Mesenchymal stem cell (in vitro differentiated cells and primary cell): ENCODE measurements around the gene UBE2QL1.

ENCODE experiments used
- DNase-seq: peaks from one replicate; pipeline ENCODE4 v3.0.0-alpha.2; 2013
- H2AFZ ChIP-seq: one replicate; pipeline ENCODE4 v1.6.1; 2013; ENCODE audit warnings: low read depth, mild to moderate bottlenecking, control low read depth, inconsistent platforms, low read length, moderate library complexity
- H2AK5ac ChIP-seq: 2 replicates; pipeline ENCODE4 v1.6.1; 2013; ENCODE audit warnings: low read length, moderate library complexity, mild to moderate bottlenecking, inconsistent platforms; ENCODE audit not compliant: severe bottlenecking
- H2BK120ac ChIP-seq: one replicate; pipeline ENCODE4 v1.6.1; 2013; ENCODE audit warnings: low read depth, mild to moderate bottlenecking, inconsistent platforms, low read length, moderate library complexity
- H2BK12ac ChIP-seq, 2 experiments: one replicate each; pipeline ENCODE4 v1.6.1; 2013; ENCODE audit warnings: inconsistent platforms in 2 of 2, low read length in 2 of 2, mild to moderate bottlenecking in 2 of 2, moderate library complexity in 2 of 2, control low read depth in 1 of 2
- H2BK15ac ChIP-seq: one replicate; pipeline ENCODE4 v1.6.1; 2013; ENCODE audit warnings: mild to moderate bottlenecking, low read depth, inconsistent platforms; ENCODE audit not compliant: poor library complexity, severe bottlenecking
- H2BK5ac ChIP-seq: 2 replicates; pipeline ENCODE4 v1.6.1; 2013; ENCODE audit warnings: low read depth, mild to moderate bottlenecking, low read length, control low read depth, inconsistent platforms; ENCODE audit not compliant: poor library complexity, severe bottlenecking
- H3K14ac ChIP-seq, 2 experiments: one replicate each; pipeline ENCODE4 v1.6.1; 2013; ENCODE audit warnings: inconsistent platforms in 2 of 2, low read length in 2 of 2, control low read depth in 1 of 2, mild to moderate bottlenecking in 1 of 2, moderate library complexity in 1 of 2
- H3K18ac ChIP-seq, 2 experiments: one replicate each; pipeline ENCODE4 v1.6.1; 2013; ENCODE audit warnings: inconsistent platforms in 2 of 2, low read length in 2 of 2, control low read depth in 1 of 2, low read depth in 1 of 2, mild to moderate bottlenecking in 1 of 2
- H3K23ac ChIP-seq, 2 experiments: one replicate each; pipeline ENCODE4 v1.6.1; 2013; ENCODE audit warnings: inconsistent platforms in 2 of 2, low read length in 2 of 2, mild to moderate bottlenecking in 2 of 2, moderate library complexity in 2 of 2, control low read depth in 1 of 2
- H3K27ac ChIP-seq: 2 replicates; pipeline ENCODE4 v1.5.1; 2013; ENCODE audit warnings: mild to moderate bottlenecking, moderate library complexity, low read length, control low read depth, inconsistent platforms; ENCODE audit not compliant: poor library complexity, severe bottlenecking
- H3K27me3 ChIP-seq, 2 experiments: 2 replicates each; pipeline versions ENCODE4 v1.6.1 to v1.7.0; 2013; ENCODE audit warnings: low read length in 2 of 2, mild to moderate bottlenecking in 2 of 2, moderate library complexity in 2 of 2, control low read depth in 1 of 2, inconsistent platforms in 1 of 2; ENCODE audit not compliant: control insufficient read depth in 1 of 2, insufficient read depth in 1 of 2
- H3K36me3 ChIP-seq, 2 experiments: 2 replicates each; pipeline versions ENCODE4 v1.6.1 to v1.7.0; 2013; ENCODE audit warnings: low read length in 2 of 2, control low read depth in 1 of 2, inconsistent platforms in 1 of 2, low read depth in 1 of 2, mild to moderate bottlenecking in 1 of 2; ENCODE audit not compliant: insufficient read depth in 2 of 2, control insufficient read depth in 1 of 2
- H3K4ac ChIP-seq, 2 experiments: one replicate each; pipeline ENCODE4 v1.6.1; 2013; ENCODE audit warnings: inconsistent platforms in 2 of 2, low read length in 2 of 2, mild to moderate bottlenecking in 2 of 2, moderate library complexity in 2 of 2, control low read depth in 1 of 2, low read depth in 1 of 2
- H3K4me1 ChIP-seq: 2 replicates; pipeline ENCODE4 v1.6.1; 2013; ENCODE audit warnings: low read depth, low read length, control low read depth; ENCODE audit not compliant: control insufficient read depth, insufficient read depth
- H3K4me2 ChIP-seq: 2 replicates; pipeline ENCODE4 v1.6.1; 2013; ENCODE audit warnings: low read length, mild to moderate bottlenecking, inconsistent platforms; ENCODE audit not compliant: poor library complexity, severe bottlenecking
- H3K4me3 ChIP-seq, 2 experiments: 2 replicates each; pipeline versions ENCODE4 v1.5.1 to v1.7.0; 2013; ENCODE audit warnings: low read length in 2 of 2, mild to moderate bottlenecking in 2 of 2, control low read depth in 1 of 2, low read depth in 1 of 2; ENCODE audit not compliant: insufficient read depth in 1 of 2
- H3K79me1 ChIP-seq: replicated peaks from 2 replicates; pipeline ENCODE4 v1.6.1; 2013; ENCODE audit warnings: mild to moderate bottlenecking, control low read depth, low read length, inconsistent platforms; ENCODE audit not compliant: poor library complexity, severe bottlenecking
- H3K9ac ChIP-seq: 2 replicates; pipeline ENCODE4 v1.7.0; 2013; ENCODE audit warnings: mild to moderate bottlenecking, low read length, moderate library complexity
- H3K9me3 ChIP-seq: 2 replicates; pipeline ENCODE4 v1.7.0; 2013; ENCODE audit warnings: mild to moderate bottlenecking, low read length; ENCODE audit not compliant: control insufficient read depth
- H4K8ac ChIP-seq: one replicate; pipeline ENCODE4 v1.6.1; 2013; ENCODE audit warnings: inconsistent platforms, mild to moderate bottlenecking, low read length, moderate library complexity
- H4K91ac ChIP-seq: one replicate; pipeline ENCODE4 v1.6.1; 2013; ENCODE audit warnings: mild to moderate bottlenecking, low read length, inconsistent platforms
- WGBS: methylation state at CpG from one replicate; pipeline ENCODE4 v1.1.7; 2013; ENCODE audit warnings: mixed read lengths; 5-methylcytosine and 5-hydroxymethylcytosine counted together

Gene UBE2QL1

DNA sequence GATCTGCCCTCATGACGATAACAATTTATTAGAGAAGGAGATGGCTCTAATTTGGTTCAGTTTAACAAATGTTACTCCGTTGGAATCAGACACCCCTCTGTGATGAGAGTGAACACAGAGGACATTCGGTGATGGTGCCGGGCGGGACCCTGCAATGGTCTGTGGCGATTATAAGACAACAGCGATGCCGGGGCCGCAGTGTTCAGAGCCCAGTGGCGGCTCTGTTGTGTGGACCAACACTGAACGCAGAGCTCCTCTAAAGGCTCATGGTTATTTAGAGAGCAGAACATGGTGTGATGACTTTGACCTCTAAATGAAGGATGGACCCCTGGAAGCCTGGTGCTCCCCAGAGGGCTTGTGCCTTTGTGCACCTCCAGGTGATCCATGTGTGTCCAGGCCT lies 21.2 kb downstream of the UBE2QL1 start:
- Histone ChIP-seq H3K36me3 (no peaks in the 10 kb centered on the region), H2BK5ac (no peak overlapping the region), H2AK5ac (no peak overlapping the region), H3K4me1 (no peaks in the 10 kb centered on the region), H3K27ac (no peak overlapping the region), H2BK15ac (no peak overlapping the region), H3K79me1 (no peaks in the 10 kb centered on the region), H3K9me3 (peaks cover 6% of the 10 kb centered on the region), H2AFZ (no peak overlapping the region), H3K18ac (no peak overlapping the region), H3K4me3 (no peak overlapping the region), H3K4me2 (no peak overlapping the region), H2BK12ac (no peak overlapping the region), H4K91ac (no peak overlapping the region), H2BK120ac (no peak overlapping the region), H3K23ac (no peak overlapping the region), H3K9ac (no peak overlapping the region), H4K8ac (no peak overlapping the region), H3K4ac (no peak overlapping the region), H3K14ac (no peak overlapping the region), H3K27me3 (peaks cover 0 to 23% of the 10 kb centered on the region in 2 experiments)
- 90% methylated on average over 11 of the region's 11 CpGs for WGBS
- DNase-seq: no peak

DNA sequence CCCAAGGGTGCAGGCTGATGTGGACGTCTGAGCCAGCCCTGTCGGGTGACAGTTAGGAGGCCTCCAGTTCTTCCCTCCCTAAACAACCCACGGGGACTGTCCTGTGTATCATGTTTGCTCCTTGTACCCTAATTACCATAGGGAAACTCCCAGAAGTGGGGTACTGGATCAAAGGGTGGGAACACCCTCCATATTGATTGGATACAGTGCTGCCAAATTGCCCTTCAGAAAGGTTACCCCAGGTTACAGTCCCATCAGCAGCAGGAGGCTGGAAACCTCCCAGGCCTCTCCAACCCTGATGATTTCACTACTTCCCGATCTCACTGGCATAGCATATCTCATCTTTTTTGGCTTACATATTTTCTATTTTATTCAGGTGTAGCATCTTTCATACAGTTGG lies 22.0 kb downstream of the UBE2QL1 start:
- Histone ChIP-seq H3K27ac (no peak overlapping the region), H3K4me2 (no peak overlapping the region), H3K4me3 (no peak overlapping the region), H2BK5ac (no peak overlapping the region), H3K4me1 (no peaks in the 10 kb centered on the region), H3K79me1 (no peaks in the 10 kb centered on the region), H2AFZ (no peak overlapping the region), H3K14ac (no peak overlapping the region), H3K27me3 (peaks cover 0 to 23% of the 10 kb centered on the region in 2 experiments), H2BK12ac (no peak overlapping the region), H4K8ac (no peak overlapping the region), H3K36me3 (no peaks in the 10 kb centered on the region), H3K9me3 (peaks cover 6% of the 10 kb centered on the region), H3K18ac (no peak overlapping the region), H3K4ac (no peak overlapping the region), H2BK15ac (no peak overlapping the region), H3K23ac (no peak overlapping the region), H2AK5ac (no peak overlapping the region), H2BK120ac (no peak overlapping the region), H4K91ac (no peak overlapping the region), H3K9ac (no peak overlapping the region)
- DNase-seq: no peak
- 90% methylated on average over 3 of the region's 4 CpGs for WGBS

DNA sequence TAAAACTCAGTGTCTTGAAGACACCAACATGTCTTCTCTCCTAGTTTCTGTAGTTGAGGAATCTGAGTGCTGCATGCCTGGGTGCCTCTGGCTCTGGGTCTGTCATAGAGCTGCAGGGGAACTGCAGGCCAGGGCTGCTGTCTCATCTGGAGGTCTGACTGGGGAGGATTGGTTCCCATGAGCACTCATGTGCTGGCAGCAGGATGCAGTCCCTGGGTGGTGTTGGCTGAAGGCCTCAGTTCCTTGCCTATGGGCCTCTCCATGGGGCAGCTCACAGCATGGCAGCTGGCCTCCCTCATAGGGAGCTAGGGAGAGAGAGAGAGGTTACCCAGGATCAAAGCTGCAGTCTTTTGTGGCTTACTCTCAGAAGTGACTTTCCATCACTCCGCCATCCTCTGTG lies 22.6 kb downstream of the UBE2QL1 start:
- no peak for DNase-seq

DNA sequence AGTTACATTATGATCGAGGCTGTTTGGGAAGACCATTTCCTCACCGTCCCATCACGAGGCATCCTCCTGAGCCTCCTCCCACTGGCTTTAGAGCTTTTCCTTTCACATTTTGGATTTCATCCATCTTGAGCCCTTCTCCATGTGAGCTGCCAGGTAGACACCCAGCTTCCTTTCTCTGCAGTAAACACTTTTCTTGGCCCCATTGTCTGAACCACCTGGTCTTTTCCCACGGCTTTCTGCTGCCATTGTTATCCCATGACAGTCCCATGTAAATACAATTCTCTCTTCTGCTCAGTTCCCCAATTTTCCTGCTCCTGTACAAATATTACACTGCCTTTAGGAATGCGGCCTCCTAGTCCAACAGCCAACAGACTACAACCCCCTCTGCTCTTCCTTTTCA lies 24.1 kb downstream of the UBE2QL1 start:
- Histone ChIP-seq H3K4ac (no peak overlapping the region), H2AK5ac (no peak overlapping the region), H2BK12ac (no peak overlapping the region), H3K4me2 (no peak overlapping the region), H4K91ac (no peak overlapping the region), H2AFZ (no peak overlapping the region), H3K36me3 (no peaks in the 10 kb centered on the region), H2BK120ac (no peak overlapping the region), H3K27ac (no peak overlapping the region), H2BK15ac (no peak overlapping the region), H3K14ac (no peak overlapping the region), H3K9me3 (peaks cover 6% of the 10 kb centered on the region), H3K4me1 (no peaks in the 10 kb centered on the region), H3K23ac (no peak overlapping the region), H4K8ac (no peak overlapping the region), H3K18ac (no peak overlapping the region), H3K27me3 (peaks cover 0 to 17% of the 10 kb centered on the region in 2 experiments), H2BK5ac (no peak overlapping the region), H3K79me1 (no peaks in the 10 kb centered on the region), H3K4me3 (no peak overlapping the region), H3K9ac (no peak overlapping the region)
- DNase-seq: no peak
- WGBS: 74% methylated on average over 5 of the region's 5 CpGs

More for the DNA sequence above, 22.6 kb downstream of the UBE2QL1 start:
- Histone ChIP-seq H3K18ac (no peak overlapping the region), H3K9me3 (peaks cover 6% of the 10 kb centered on the region), H3K79me1 (no peaks in the 10 kb centered on the region), H2BK5ac (no peak overlapping the region), H3K4me3 (no peak overlapping the region), H2AFZ (no peak overlapping the region), H3K23ac (no peak overlapping the region), H3K4me2 (no peak overlapping the region), H3K14ac (no peak overlapping the region), H2BK15ac (no peak overlapping the region), H3K27me3 (peaks cover 0 to 23% of the 10 kb centered on the region in 2 experiments), H3K4me1 (no peaks in the 10 kb centered on the region), H3K4ac (no peak overlapping the region), H3K27ac (no peak overlapping the region), H3K9ac (no peak overlapping the region), H2BK120ac (no peak overlapping the region), H4K91ac (no peak overlapping the region), H2AK5ac (no peak overlapping the region), H2BK12ac (no peak overlapping the region), H4K8ac (no peak overlapping the region), H3K36me3 (no peaks in the 10 kb centered on the region)
- WGBS: 100% methylated on average over 1 of the region's 1 CpG
